ENCODE measurements around the gene IL15RA.

DNA sequence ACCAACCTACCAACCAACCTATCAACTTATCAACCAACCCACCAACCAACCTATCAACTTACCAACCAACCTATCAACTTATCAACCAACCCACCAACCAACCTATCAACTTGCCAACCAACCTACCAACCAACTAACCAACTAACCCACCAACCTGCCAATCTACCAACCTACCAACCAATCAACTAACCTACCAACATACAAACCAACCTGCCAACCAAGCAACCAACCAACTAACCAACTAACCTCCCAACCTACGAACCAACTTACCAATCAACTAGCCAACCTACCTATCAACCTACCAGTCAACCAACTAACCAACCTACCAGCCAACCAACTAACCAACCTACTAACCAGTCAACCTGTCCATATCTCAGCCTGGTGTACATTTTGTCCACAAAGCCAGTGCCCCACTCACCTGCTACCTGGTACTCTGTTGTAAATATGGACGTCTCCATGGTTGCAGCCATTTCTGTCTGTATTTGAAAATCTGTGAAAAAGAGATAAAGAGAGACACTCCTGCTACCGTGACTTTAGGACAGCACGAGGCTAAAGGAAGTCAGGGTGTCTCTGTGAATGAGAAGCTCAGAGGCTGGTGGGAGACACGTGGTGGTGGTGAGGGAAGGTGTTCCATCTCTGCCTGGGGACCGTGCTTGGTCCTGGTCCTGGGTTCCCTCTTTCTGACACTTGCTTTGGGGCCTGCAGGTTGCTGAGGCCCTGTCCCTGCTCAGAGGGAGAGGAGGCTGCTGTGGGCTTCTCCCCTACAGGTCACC lies 41.9 kb upstream of the IL15RA start:
- no peak for TF ChIP-seq POLR2A (IDR thresholded peaks at IDR 0.05)
- TF ChIP-seq, protein P1, sequence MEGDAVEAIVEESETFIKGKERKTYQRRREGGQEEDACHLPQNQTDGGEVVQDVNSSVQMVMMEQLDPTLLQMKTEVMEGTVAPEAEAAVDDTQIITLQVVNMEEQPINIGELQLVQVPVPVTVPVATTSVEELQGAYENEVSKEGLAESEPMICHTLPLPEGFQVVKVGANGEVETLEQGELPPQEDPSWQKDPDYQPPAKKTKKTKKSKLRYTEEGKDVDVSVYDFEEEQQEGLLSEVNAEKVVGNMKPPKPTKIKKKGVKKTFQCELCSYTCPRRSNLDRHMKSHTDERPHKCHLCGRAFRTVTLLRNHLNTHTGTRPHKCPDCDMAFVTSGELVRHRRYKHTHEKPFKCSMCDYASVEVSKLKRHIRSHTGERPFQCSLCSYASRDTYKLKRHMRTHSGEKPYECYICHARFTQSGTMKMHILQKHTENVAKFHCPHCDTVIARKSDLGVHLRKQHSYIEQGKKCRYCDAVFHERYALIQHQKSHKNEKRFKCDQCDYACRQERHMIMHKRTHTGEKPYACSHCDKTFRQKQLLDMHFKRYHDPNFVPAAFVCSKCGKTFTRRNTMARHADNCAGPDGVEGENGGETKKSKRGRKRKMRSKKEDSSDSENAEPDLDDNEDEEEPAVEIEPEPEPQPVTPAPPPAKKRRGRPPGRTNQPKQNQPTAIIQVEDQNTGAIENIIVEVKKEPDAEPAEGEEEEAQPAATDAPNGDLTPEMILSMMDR (IDR thresholded peaks at IDR 0.05 in 8 of 11, conservative IDR thresholded peaks at IDR 0.05 in 3 of 11) = no peak
